ENCODE data around the gene RABEPK.

DNA sequence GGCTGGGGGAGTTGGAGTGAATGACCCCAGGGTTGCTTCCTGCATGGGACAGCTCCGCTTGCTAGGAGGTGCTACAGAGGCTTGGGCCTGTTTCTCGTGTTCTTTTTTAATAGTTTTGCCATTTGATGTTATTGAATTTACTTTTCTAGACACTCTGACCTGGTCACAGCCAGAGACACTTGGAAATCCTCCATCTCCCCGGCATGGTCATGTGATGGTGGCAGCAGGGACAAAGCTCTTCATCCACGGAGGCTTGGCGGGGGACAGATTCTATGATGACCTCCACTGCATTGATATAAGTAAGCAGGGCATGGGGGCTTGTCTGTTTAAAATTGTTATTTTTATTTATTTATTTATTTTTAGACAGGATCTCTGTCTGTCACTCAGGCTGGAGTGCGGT lies 27.4 kb downstream of the RABEPK start:
- TF ChIP-seq POLR2A (IDR thresholded peaks at IDR 0.05) (no peak), POLR2AphosphoS5 (IDR thresholded peaks at IDR 0.05) (no peak), EP300 (IDR thresholded peaks at IDR 0.05) (no peak)
- TF ChIP-seq, protein P1, sequence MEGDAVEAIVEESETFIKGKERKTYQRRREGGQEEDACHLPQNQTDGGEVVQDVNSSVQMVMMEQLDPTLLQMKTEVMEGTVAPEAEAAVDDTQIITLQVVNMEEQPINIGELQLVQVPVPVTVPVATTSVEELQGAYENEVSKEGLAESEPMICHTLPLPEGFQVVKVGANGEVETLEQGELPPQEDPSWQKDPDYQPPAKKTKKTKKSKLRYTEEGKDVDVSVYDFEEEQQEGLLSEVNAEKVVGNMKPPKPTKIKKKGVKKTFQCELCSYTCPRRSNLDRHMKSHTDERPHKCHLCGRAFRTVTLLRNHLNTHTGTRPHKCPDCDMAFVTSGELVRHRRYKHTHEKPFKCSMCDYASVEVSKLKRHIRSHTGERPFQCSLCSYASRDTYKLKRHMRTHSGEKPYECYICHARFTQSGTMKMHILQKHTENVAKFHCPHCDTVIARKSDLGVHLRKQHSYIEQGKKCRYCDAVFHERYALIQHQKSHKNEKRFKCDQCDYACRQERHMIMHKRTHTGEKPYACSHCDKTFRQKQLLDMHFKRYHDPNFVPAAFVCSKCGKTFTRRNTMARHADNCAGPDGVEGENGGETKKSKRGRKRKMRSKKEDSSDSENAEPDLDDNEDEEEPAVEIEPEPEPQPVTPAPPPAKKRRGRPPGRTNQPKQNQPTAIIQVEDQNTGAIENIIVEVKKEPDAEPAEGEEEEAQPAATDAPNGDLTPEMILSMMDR (IDR thresholded peaks at IDR 0.05) = no peak

All from gastroesophageal sphincter (tissue), 3 donors.